BJ (cell line): ENCODE results near the gene SHISA9. TPM values are rescaled to one million over a fixed set of nuclear protein-coding genes. Genes with fewer than 3 reads are reported as not detected.

Experiments
- CTCF ChIA-PET: fragments of 350-600 bp; formaldehyde crosslinking; extraction: SDS; loops from one replicate; lab custom pipeline; 2021; ENCODE audit warnings: antibody characterized with exemption, inconsistent platforms; lab: Yijun Ruan, JAX
- POLR2A ChIA-PET: fragments of 300-600 bp; sonication (Branson Sonifier 250); formaldehyde crosslinking; extraction: SDS; loops from one replicate; lab custom pipeline; 2021; ENCODE audit warnings: antibody characterized with exemption; lab: Charles Lee
- DNase-seq: peaks from one replicate; pipeline ENCODE4 v3.0.0-alpha.2; 2011; ENCODE audit warnings: low read depth
- H3K27me3 ChIP-seq: 2 replicates; pipeline ENCODE4 v1.6.0; 2011; ENCODE audit warnings: low read length; ENCODE audit not compliant: control insufficient read depth, insufficient read depth
- H3K36me3 ChIP-seq: 2 replicates; pipeline ENCODE4 v1.5.1; 2011; ENCODE audit warnings: low read length; ENCODE audit not compliant: control insufficient read depth, insufficient read depth
- H3K4me3 ChIP-seq: 2 replicates; pipeline ENCODE4 v1.5.1; 2011; ENCODE audit warnings: low read depth, mild to moderate bottlenecking, control low read depth, low read length
- CTCF ChIP-seq: IDR thresholded peaks from 2 replicates; pipeline ENCODE4 v1.5.1; 2011; ENCODE audit warnings: low read depth, mild to moderate bottlenecking, control low read depth, inconsistent platforms, low read length, moderate library complexity; ENCODE audit not compliant: insufficient read depth
- polyA plus RNA-seq: library from polyadenylated mRNA; depleted of rRNA; stranded (reverse); fragments of >200 nt; gene quantifications from 2 replicates; pipeline ENCODE4 v1.2.3, GENCODE V29; 2011

Gene SHISA9
- polyA plus RNA-seq, 1 experiment, result not detected

GRCh38 chr16:12972246-12972645 is 70.8 kb downstream of the SHISA9 start:
- Histone ChIP-seq H3K4me3 (no peak overlapping the region), H3K27me3 (no peaks in the 10 kb centered on the region), H3K36me3 (no peaks in the 10 kb centered on the region)
- no peak for DNase-seq
- CTCF ChIA-PET, result no interaction called here
- POLR2A ChIA-PET, result no interaction called here
- TF ChIP-seq CTCF, result no peak

- H3K27me3 ChIP-seq, result no peaks in the 10 kb centered on the region
- ChIA-PET POLR2A (no interaction called here), CTCF (no interaction called here)
- H3K36me3 ChIP-seq, result no peaks in the 10 kb centered on the region
- no peak for TF ChIP-seq CTCF
- H3K4me3 ChIP-seq, result no peak overlapping the region
- no peak for DNase-seq
Measured at GRCh38 chr16:12975766-12976165, 74.4 kb downstream of the SHISA9 start.

- DNase-seq, result no peak
- POLR2A ChIA-PET, result no interaction called here
- Histone ChIP-seq H3K4me3 (no peak overlapping the region), H3K27me3 (no peaks in the 10 kb centered on the region), H3K36me3 (no peaks in the 10 kb centered on the region)
- CTCF ChIA-PET, result no interaction called here
- no peak for TF ChIP-seq CTCF
Measured at GRCh38 chr16:12976496-12976895, 75.1 kb downstream of the SHISA9 start.

- DNase-seq, result no peak
- no peak for TF ChIP-seq CTCF
Measured at GRCh38 chr16:12976936-12977335, 75.5 kb downstream of the SHISA9 start.

GRCh38 chr16:12985516-12985915 is 84.1 kb downstream of the SHISA9 start:
- no peak for DNase-seq
- CTCF ChIA-PET, result no interaction called here
- TF ChIP-seq CTCF, result no peak
- Histone ChIP-seq H3K36me3 (no peaks in the 10 kb centered on the region), H3K27me3 (no peaks in the 10 kb centered on the region), H3K4me3 (no peak overlapping the region)
- POLR2A ChIA-PET, result no interaction called here

More at GRCh38 chr16:12976936-12977335, 75.5 kb downstream of the SHISA9 start:
- no peaks in the 10 kb centered on the region for H3K27me3 ChIP-seq
- ChIA-PET POLR2A (no interaction called here), CTCF (no interaction called here)
- no peak overlapping the region for H3K4me3 ChIP-seq
- no peaks in the 10 kb centered on the region for H3K36me3 ChIP-seq
